ENCODE measurements around the gene ZNF462.

DNA sequence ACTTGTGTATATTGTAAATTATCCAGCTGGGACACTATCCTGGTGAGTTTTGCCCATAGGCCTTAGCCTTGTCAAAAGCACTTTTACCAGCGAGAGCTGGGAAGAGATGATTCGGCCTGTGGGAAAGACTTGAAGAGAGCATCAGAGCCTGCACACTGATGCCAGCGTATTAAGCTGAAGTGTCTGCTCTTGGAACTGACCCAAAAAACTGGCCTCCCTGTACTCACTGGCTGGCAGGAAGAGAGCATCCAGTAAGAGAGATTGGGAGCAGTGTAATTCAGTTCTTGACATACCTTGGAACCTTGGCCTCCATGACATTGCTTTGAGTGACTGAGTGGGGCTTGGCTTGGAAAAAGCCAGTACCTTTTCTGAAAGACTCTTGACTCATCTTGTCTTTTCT, 73.7 kb downstream of the ZNF462 start:
- TF ChIP-seq, protein P1, sequence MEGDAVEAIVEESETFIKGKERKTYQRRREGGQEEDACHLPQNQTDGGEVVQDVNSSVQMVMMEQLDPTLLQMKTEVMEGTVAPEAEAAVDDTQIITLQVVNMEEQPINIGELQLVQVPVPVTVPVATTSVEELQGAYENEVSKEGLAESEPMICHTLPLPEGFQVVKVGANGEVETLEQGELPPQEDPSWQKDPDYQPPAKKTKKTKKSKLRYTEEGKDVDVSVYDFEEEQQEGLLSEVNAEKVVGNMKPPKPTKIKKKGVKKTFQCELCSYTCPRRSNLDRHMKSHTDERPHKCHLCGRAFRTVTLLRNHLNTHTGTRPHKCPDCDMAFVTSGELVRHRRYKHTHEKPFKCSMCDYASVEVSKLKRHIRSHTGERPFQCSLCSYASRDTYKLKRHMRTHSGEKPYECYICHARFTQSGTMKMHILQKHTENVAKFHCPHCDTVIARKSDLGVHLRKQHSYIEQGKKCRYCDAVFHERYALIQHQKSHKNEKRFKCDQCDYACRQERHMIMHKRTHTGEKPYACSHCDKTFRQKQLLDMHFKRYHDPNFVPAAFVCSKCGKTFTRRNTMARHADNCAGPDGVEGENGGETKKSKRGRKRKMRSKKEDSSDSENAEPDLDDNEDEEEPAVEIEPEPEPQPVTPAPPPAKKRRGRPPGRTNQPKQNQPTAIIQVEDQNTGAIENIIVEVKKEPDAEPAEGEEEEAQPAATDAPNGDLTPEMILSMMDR (conservative IDR thresholded peaks at IDR 0.05; ENCODE audit: low read length), result no peak
- TF ChIP-seq EZH2phosphoT487 (IDR thresholded peaks at IDR 0.05; ENCODE audit: borderline replicate concordance), result no peak

All from Loucy (cell line).